CD4-positive, alpha-beta T cell treated with Interleukin-2 at 100 ng/mL for 4 hours (primary cell): ENCODE results near the gene NUDCD3.

Experiments used
- DNase-seq: peaks from one replicate; pipeline ENCODE4 v3.0.0-alpha.2; 2020; ENCODE audit warnings: low spot score

The NUDCD3 gene

DNA sequence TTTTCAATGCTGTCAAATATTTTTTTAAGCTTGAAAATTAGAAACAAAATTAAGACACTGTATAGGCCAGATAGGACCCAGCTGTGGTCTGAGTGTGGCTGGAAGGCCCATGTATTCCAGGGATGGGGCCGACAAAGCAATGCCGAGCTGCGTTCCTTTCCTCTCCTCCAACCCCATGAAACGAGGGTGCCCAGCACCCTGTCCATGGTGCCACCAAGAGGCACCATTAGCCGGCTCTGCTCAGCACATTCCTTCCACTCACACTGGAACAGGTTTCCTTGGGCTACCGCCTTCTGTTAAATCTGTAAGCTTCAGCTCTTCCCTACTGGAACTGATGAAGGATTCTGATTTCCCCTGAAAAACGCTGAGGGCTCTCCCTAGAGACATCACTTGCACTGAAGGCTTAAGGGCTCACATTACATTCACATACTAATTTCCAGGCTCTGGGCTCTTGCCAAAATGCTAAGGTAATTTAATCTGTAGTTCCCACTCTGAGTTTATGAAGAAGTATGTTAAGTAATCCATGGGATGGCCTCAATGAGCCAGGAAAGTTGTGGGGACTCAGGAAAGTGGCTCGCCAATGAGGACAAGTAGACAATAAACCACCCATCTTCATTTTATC is 91.4 kb downstream of the NUDCD3 start:
- no peak for DNase-seq

- DNase-seq: no peak
Measured at GRCh38 chr7:44398511-44398911, 91.9 kb downstream of the NUDCD3 start.

DNA sequence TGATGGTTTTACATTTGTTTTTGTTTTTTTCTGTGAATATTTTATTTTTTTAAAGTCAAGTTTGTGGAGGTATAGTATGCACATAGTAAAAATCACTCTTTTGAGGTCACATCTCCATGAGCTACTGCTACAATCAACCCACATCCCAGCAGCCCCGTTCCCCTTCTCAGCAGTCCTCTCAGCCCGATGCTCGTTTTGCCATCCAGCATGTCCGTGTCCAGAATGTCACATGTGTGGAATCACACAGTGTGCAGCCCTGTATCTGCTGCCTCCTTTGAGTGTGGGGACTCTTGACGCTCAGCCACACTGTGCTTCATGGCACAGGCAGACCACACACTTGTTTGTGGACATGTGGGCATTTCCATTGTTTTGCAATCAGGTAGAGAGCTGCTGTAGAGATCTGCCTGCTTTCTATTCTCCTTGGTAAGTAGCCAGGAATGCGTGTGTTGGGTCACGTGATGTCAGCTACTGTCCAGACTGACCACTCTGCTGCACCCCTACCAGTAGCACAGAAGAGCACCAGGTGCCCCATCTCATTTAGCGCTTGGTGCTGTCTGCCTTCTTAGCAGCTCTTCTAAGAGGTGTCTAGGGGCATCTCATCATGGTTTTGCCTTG is 93.4 kb downstream of the NUDCD3 start:
- DNase-seq: no peak

- DNase-seq: no peak
Measured at GRCh38 chr7:44396496-44396895, 94.0 kb downstream of the NUDCD3 start.

GRCh38 chr7:44395067-44395466 is 95.4 kb downstream of the NUDCD3 start:
- DNase-seq: no peak

DNA sequence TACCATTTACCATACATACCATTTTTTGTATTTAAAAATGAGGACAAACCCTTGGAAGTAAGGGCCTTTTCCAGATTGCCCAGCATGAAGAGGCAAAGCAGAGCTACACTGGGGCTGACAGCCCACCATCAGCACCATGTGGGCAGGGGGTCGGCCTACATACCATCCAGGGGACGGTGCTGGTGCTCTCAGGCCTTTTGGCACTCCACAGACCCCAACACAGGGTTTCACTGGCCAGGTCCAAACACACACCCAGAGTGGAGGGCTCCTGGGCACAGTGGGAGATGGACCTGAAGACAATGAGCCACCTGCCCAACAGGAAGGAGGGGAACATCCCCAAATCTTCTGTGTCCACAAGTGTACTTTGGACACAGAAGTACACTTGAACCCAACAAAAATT is 95.8 kb downstream of the NUDCD3 start:
- no peak for DNase-seq

- DNase-seq: no peak
Measured at GRCh38 chr7:44394112-44394447, 96.4 kb downstream of the NUDCD3 start.

- DNase-seq: no peak
Measured at GRCh38 chr7:44393238-44394111, 97.0 kb downstream of the NUDCD3 start.

DNA sequence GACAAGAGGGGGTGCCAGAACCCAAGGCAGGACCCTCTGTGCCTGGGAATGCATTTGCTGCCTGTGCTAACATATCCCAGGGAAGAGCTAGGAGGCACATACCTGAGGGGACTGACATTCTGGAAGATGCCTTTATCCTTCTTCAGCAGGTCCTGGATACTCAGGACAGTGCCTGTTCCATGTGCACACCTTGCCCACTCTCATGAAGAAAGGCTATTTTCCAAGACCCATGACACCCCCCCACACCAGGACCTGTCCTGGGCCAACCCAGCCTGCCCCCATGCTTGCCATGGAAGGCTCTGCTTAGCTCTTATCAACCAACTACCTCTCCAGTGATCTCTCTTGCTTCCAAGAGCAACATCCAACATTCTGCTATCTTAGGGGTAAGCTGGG is 97.8 kb downstream of the NUDCD3 start:
- DNase-seq: no peak

DNA sequence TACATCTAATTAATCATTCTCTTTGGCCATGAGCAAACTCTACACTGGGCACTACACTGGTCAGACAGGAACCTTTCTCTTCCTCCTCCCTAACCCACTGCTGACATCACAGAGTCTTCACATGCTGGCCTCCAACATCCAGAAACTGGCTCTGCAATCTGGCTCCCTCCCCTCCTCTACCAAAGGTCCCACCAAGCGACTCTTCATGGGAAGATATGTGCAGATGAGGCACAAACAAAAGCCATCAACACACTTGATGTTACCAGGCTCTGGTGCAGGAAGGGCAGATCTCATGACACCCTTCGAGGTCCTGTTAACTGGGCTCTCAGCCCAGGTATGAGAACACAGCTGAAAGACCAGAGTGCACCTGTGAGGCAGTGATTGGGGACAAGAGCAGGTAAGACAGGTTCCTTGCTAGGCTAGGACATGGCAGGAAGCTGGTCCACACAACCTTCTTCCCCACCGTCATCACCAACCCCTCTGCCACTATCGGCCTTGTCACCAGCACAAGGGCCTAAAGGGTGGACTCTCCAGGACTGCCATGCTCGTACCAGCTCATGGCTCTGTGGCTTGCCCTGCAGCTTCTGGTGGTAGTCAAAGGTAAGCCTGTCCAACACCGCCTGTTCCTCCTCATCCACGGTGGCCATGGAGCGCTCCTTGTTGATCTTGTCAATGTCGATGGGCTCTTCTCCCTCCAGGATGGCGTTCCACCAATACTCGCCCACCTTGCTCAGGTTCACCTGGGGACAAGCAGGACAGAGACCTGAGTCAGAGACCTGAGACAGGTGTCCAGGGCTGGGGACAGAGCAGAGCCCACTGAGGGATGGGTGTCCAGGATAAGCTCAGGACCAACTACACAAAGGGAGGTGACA is 98.5 kb downstream of the NUDCD3 start:
- DNase-seq: no peak

DNA sequence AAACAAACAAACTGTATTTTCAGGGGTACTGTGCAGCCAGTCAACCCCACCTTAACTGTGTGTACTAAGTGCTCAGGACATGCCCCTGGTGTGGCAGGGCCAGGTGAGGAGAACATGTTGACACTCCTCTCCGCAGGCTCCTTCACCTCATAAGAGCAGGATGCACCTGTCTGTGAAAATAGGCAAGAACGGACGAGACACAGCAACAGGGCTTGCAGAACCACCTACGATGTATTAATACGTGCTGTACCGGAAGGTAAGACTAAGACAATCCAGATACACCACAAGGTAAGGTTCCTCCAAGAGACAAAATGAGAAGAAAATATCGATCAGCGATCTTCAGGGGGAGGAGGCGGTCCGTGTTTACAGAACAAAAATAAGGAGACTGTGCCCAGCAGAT is 99.3 kb downstream of the NUDCD3 start:
- DNase-seq: no peak

- no peak for DNase-seq
Measured at GRCh38 chr7:44390701-44391100, 99.8 kb downstream of the NUDCD3 start.

DNA sequence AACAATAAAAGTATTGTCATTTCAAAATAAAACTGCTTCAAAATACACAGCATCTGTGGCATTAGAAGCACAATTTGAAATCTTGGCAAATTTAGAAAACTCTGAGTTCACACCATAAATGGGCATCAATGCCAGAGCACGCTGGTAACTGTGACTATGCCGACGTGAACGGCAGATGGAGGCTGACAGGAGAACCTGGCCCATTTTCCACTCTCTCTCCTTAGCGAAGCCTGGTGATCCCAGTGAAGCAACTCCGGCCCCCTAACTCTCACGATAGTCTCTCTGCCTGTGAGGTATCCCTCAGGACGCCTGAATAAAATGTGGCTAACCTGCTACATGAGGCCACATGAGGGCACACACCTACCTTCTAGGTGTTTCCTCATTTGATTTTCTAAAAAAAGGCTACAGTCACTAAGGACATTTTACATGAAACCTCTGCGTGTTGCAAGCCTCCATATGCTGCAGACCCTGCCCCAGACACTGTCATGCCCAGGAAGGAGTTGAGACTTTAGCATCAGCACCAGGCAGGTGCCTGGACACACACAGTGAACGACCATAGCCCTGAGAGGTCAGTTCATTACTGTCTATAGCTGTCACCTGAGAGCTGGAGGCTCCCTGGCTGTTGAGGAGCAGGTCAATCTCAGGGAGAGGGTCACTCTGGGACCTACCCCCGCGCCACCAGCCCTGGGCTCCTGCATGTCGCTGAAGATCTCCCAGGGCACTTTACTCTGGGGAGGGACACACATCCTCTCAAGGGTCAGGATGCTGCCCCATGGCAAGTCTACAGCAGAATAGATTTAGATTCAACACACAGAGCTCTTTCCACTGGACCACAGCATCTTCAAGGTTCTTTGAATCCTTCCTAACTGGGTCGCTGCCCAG is 102.1 kb downstream of the NUDCD3 start:
- DNase-seq: no peak

DNA sequence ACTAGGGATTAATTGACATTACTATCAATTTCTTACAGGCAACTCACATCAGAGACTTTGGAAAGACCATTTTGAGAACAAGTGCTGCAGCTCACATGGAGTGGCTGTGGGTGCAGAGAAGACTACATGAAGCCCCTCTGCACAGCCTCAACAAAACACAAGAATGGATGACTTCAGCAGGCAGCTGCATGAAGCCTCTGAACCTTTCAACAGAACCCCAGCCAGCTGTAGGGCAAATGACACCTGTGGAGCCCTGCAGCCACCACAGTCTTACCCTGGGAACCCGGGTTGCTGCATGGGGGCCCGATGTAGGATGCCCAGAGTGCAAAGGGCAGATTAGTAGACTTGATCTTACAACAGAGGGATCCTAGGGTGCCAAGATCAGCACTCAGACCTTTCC is 103.1 kb downstream of the NUDCD3 start:
- no peak for DNase-seq

DNA sequence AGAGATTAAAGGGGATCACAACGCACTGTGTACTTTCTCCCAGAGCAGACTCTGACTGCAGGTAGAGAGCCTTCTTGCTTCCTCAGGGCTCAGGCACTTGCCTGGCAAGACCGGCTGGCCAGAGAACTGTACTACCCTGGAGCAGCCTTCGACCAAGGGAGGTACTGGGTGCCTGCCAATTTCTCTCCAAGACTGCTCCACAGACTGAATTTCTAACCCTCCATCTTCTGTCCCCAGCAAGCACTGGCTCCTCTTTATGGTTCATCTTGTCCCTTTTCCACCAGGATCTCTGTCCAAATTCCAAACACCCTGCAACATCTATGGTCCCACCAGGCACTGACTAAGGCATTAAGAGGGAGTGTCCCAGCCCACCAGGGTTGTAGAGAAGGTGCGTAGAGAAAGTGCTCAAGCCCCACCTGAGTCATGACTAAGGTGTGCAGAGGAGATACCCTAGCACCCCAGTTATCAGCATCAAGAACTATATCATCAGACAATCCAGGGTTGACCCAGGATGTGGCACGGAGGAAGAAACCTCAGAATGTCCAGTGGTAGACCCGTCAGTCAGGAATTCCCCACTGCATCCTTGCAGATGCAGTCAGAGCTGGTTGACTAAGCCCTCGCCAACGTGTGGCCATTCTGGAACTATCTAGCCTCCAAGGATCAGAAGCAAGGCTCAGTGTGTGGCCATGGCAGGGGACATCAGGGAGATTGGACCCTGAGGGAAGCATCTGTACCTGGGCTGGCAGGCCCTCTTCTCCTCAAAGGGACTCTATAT is 104.1 kb downstream of the NUDCD3 start:
- no peak for DNase-seq

DNA sequence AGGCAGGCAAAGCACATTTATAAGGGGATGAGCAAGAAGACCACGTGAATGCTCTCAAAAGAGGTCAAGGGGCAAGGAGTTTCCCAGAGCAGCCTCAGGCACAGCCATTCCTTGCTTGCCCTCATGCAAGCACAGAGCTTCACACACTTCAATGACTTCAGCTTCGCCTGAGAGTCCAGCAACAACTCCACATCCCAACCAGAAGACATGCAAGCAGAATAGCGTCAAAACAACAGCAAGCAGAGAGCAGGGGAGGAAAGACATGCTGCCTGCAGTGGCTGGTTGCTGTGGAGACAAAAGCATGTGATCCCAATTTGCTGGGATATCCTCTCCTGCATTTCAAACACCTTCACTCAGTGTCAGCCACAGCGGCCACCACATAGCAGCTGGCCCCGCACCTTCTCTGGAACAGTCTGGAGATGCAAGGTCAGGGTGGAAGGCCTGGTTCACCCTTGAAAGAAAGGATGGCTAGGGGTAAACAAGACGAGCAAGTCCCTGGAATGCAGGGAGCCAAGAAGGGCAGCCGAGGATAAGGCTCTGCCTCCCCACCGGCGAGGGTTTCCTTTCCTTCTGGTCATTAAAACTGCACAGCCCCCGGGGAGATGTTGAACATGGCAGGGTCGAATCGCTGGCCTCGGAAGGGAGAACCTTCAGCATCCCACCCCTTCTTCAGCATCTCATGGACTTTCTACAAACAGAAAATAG is 104.9 kb downstream of the NUDCD3 start:
- no peak for DNase-seq

DNA sequence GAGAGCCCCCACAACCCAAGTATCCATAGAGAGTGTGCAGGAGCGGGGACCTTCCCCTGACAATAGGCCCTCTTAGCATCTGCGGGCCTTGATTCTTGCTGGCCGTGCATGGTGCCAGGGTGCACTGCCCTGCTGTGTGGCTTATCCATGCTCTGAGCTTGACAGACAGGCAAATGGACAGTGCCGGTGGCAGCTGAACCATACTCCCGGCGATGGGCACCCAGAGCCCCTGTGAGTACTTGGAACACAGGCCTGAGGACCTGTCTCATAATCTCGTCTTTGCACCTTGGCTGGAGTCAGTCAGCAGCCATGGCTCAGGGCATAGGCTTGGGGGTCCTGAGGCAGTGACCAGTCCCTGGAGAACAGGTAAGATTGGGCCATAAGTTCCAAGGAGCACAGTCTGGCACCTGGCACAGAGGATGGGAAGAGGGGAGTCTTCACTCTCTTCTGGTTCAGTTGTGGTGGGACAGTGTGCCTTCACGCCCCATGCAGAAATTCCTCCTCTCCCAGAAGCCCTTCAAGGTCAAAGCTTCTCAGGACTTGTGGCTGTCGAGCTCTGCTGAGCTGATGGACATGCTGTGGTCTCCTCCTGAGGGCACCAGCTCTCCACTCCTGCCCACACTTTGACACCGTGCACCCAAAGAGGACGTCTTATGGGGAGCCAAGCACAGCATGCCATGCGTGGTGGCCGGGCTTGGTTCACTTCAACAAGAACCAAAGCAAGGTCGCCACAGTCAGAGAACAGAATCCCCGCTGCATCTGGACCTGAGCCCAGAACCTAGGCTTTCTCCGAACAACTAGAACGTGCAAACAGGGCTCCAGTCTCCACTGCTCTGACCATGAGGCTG is 105.6 kb downstream of the NUDCD3 start:
- DNase-seq: no peak

DNA sequence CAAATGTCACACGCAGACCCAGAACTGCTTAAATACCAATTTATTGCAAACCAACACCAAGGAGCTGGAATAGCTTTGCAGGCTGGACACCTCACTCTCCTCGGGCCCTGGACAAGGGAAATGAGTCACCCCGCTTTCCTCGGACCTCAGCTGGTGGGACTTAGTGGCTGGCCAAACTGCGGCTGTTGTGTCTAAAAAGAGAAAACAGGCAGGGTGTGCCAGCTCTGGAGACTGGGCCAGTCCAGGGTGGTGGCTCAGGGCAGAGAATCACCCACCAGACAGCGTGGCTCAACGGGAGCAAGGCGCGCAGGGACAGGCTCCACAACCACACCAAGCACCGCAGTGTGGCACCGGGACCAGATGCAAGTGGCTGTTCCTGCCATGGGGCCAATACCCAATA is 106.9 kb downstream of the NUDCD3 start:
- DNase-seq: no peak
